ENCODE data around the gene POU2AF1.

Gene POU2AF1

DNA sequence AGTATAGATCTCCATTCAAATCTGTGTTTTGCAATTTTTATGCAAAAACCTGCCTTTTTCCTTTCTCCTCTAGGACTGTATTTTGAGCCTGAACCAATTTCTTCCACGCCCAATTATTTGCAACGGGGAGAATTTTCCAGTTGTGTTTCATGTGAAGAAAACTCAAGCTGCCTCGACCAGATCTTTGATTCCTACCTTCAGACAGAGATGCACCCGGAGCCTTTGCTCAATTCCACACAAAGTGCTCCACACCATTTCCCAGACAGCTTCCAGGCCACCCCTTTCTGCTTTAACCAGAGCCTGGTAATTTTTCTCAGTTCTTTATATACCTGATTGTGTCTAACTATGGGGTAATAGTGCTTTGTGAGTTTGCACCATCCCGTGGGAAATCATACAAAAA, 72.8 kb downstream of the POU2AF1 start:
- TF ChIP-seq OSR1 (CRISPR knock-in tag; IDR thresholded peaks at IDR 0.05) (no peak), CREB5 (CRISPR knock-in tag; IDR thresholded peaks at IDR 0.05; ENCODE audit: low read depth) (no peak), RARB (CRISPR knock-in tag; IDR thresholded peaks at IDR 0.05) (no peak), GLIS3 (CRISPR knock-in tag; IDR thresholded peaks at IDR 0.05) (no peak)
- TF ChIP-seq, protein P1, sequence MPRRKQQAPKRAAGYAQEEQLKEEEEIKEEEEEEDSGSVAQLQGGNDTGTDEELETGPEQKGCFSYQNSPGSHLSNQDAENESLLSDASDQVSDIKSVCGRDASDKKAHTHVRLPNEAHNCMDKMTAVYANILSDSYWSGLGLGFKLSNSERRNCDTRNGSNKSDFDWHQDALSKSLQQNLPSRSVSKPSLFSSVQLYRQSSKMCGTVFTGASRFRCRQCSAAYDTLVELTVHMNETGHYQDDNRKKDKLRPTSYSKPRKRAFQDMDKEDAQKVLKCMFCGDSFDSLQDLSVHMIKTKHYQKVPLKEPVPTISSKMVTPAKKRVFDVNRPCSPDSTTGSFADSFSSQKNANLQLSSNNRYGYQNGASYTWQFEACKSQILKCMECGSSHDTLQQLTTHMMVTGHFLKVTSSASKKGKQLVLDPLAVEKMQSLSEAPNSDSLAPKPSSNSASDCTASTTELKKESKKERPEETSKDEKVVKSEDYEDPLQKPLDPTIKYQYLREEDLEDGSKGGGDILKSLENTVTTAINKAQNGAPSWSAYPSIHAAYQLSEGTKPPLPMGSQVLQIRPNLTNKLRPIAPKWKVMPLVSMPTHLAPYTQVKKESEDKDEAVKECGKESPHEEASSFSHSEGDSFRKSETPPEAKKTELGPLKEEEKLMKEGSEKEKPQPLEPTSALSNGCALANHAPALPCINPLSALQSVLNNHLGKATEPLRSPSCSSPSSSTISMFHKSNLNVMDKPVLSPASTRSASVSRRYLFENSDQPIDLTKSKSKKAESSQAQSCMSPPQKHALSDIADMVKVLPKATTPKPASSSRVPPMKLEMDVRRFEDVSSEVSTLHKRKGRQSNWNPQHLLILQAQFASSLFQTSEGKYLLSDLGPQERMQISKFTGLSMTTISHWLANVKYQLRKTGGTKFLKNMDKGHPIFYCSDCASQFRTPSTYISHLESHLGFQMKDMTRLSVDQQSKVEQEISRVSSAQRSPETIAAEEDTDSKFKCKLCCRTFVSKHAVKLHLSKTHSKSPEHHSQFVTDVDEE (CRISPR knock-in tag; IDR thresholded peaks at IDR 0.05): no peak
- ATAC-seq: no peak

GRCh38 chr11:111305876-111306275, 73.2 kb downstream of the POU2AF1 start:
- ATAC-seq: no peak
- TF ChIP-seq OSR1 (CRISPR knock-in tag; IDR thresholded peaks at IDR 0.05) (no peak), TCF4 (CRISPR knock-in tag; IDR thresholded peaks at IDR 0.05; ENCODE audit: borderline replicate concordance) (no peak), ZNF565 (CRISPR knock-in tag; conservative IDR thresholded peaks at IDR 0.05; ENCODE audit: low read depth) (no peak), GLIS3 (CRISPR knock-in tag; IDR thresholded peaks at IDR 0.05) (no peak), CREB5 (CRISPR knock-in tag; IDR thresholded peaks at IDR 0.05; ENCODE audit: low read depth) (no peak), SNAI2 (CRISPR knock-in tag; IDR thresholded peaks at IDR 0.05) (no peak), ZNF70 (CRISPR knock-in tag; IDR thresholded peaks at IDR 0.05) (no peak), ARNTL (CRISPR knock-in tag; IDR thresholded peaks at IDR 0.05; ENCODE audit: borderline replicate concordance, low read depth) (no peak), RARB (CRISPR knock-in tag; IDR thresholded peaks at IDR 0.05) (no peak)
- TF ChIP-seq, protein P2, sequence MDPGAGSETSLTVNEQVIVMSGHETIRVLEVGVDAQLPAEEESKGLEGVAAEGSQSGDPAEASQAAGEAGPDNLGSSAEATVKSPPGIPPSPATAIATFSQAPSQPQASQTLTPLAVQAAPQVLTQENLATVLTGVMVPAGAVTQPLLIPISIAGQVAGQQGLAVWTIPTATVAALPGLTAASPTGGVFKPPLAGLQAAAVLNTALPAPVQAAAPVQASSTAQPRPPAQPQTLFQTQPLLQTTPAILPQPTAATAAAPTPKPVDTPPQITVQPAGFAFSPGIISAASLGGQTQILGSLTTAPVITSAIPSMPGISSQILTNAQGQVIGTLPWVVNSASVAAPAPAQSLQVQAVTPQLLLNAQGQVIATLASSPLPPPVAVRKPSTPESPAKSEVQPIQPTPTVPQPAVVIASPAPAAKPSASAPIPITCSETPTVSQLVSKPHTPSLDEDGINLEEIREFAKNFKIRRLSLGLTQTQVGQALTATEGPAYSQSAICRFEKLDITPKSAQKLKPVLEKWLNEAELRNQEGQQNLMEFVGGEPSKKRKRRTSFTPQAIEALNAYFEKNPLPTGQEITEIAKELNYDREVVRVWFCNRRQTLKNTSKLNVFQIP (CRISPR knock-in tag; IDR thresholded peaks at IDR 0.05; ENCODE audit: borderline replicate concordance, low read depth): no peak
- TF ChIP-seq, protein P3, sequence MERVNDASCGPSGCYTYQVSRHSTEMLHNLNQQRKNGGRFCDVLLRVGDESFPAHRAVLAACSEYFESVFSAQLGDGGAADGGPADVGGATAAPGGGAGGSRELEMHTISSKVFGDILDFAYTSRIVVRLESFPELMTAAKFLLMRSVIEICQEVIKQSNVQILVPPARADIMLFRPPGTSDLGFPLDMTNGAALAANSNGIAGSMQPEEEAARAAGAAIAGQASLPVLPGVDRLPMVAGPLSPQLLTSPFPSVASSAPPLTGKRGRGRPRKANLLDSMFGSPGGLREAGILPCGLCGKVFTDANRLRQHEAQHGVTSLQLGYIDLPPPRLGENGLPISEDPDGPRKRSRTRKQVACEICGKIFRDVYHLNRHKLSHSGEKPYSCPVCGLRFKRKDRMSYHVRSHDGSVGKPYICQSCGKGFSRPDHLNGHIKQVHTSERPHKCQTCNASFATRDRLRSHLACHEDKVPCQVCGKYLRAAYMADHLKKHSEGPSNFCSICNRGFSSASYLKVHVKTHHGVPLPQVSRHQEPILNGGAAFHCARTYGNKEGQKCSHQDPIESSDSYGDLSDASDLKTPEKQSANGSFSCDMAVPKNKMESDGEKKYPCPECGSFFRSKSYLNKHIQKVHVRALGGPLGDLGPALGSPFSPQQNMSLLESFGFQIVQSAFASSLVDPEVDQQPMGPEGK (CRISPR knock-in tag; IDR thresholded peaks at IDR 0.05; ENCODE audit: borderline replicate concordance): no peak
- TF ChIP-seq, protein P4, sequence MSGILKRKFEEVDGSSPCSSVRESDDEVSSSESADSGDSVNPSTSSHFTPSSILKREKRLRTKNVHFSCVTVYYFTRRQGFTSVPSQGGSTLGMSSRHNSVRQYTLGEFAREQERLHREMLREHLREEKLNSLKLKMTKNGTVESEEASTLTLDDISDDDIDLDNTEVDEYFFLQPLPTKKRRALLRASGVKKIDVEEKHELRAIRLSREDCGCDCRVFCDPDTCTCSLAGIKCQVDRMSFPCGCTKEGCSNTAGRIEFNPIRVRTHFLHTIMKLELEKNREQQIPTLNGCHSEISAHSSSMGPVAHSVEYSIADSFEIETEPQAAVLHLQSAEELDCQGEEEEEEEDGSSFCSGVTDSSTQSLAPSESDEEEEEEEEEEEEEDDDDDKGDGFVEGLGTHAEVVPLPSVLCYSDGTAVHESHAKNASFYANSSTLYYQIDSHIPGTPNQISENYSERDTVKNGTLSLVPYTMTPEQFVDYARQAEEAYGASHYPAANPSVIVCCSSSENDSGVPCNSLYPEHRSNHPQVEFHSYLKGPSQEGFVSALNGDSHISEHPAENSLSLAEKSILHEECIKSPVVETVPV (CRISPR knock-in tag; IDR thresholded peaks at IDR 0.05): no peak

- no peak for ATAC-seq
- no peak for TF ChIP-seq RARB (CRISPR knock-in tag; IDR thresholded peaks at IDR 0.05)
- no peak for TF ChIP-seq BACH2 (CRISPR knock-in tag; IDR thresholded peaks at IDR 0.05; ENCODE audit: borderline replicate concordance)
- TF ChIP-seq, protein P3 (CRISPR knock-in tag; IDR thresholded peaks at IDR 0.05; ENCODE audit: borderline replicate concordance): no peak
- TF ChIP-seq ISL1 (CRISPR knock-in tag; IDR thresholded peaks at IDR 0.05): no peak
- no peak for TF ChIP-seq SNAI2 (CRISPR knock-in tag; IDR thresholded peaks at IDR 0.05)
- no peak for TF ChIP-seq ZFP3 (CRISPR knock-in tag; IDR thresholded peaks at IDR 0.05)
- no peak for TF ChIP-seq ZNF565 (CRISPR knock-in tag; conservative IDR thresholded peaks at IDR 0.05; ENCODE audit: low read depth)
- TF ChIP-seq PPARA (CRISPR knock-in tag; IDR thresholded peaks at IDR 0.05; ENCODE audit: borderline replicate concordance): no peak
- TF ChIP-seq, protein P4 (CRISPR knock-in tag; IDR thresholded peaks at IDR 0.05): no peak
- no peak for TF ChIP-seq TCF4 (CRISPR knock-in tag; IDR thresholded peaks at IDR 0.05; ENCODE audit: borderline replicate concordance)
- TF ChIP-seq CSDC2 (CRISPR knock-in tag; IDR thresholded peaks at IDR 0.05): no peak
- no peak for TF ChIP-seq ZNF8 (CRISPR knock-in tag; IDR thresholded peaks at IDR 0.05)
- TF ChIP-seq ZFP30 (CRISPR knock-in tag; IDR thresholded peaks at IDR 0.05): no peak
- TF ChIP-seq ZC3H10 (CRISPR knock-in tag; IDR thresholded peaks at IDR 0.05): no peak
- TF ChIP-seq ARNTL (CRISPR knock-in tag; IDR thresholded peaks at IDR 0.05; ENCODE audit: borderline replicate concordance, low read depth): no peak
Observed at GRCh38 chr11:111305162-111305802, 73.8 kb downstream of the POU2AF1 start.

All from SK-N-SH treated with all-trans-retinoic acid at 6 μM for 48 hours (cell line).